Endodermal cell (in vitro differentiated cells): ENCODE data around the gene DYNC1LI2. TPM values are rescaled to one million over a fixed set of nuclear protein-coding genes. Genes with fewer than 3 reads are reported as not detected.

ENCODE experiments used
- DNase-seq: peaks from one replicate; pipeline ENCODE4 v3.0.0-alpha.2; 2017
- H3K27ac ChIP-seq: 2 replicates; pipeline ENCODE4 v1.5.1; 2013; ENCODE audit warnings: mild to moderate bottlenecking, low read depth, low read length, moderate library complexity
- H3K27me3 ChIP-seq: 2 replicates; pipeline ENCODE4 v1.6.1; 2013; ENCODE audit warnings: mild to moderate bottlenecking, low read length, moderate library complexity; ENCODE audit not compliant: insufficient read depth, control insufficient read depth, poor library complexity, severe bottlenecking
- H3K36me3 ChIP-seq: 2 replicates; pipeline ENCODE4 v1.7.0; 2013; ENCODE audit warnings: mild to moderate bottlenecking, low read length, moderate library complexity; ENCODE audit not compliant: control insufficient read depth, insufficient read depth
- H3K4me1 ChIP-seq: one replicate; pipeline ENCODE4 v1.7.0; 2013; ENCODE audit warnings: low read length; ENCODE audit not compliant: control insufficient read depth, insufficient read depth
- H3K4me3 ChIP-seq: 2 replicates; pipeline ENCODE4 v1.5.1; 2013; ENCODE audit warnings: mild to moderate bottlenecking, low read length, moderate library complexity
- H3K9ac ChIP-seq: 2 replicates; pipeline ENCODE4 v1.6.1; 2013; ENCODE audit warnings: mild to moderate bottlenecking, low read length, moderate library complexity; ENCODE audit not compliant: poor library complexity, severe bottlenecking; ENCODE audit errors: extremely low read depth
- H3K9me3 ChIP-seq: 2 replicates; pipeline ENCODE4 v1.6.1; 2013; ENCODE audit warnings: mild to moderate bottlenecking, low read length, moderate library complexity; ENCODE audit not compliant: control insufficient read depth
- H3K27ac Mint-ChIP-seq: 2 replicates; pipeline ENCODE4 v1.8.0; 2020; ENCODE audit warnings: mixed read lengths
- H3K27me3 Mint-ChIP-seq: 2 replicates; pipeline ENCODE4 v1.8.0; 2021; ENCODE audit warnings: mild to moderate bottlenecking, mixed read lengths; ENCODE audit not compliant: insufficient read depth
- H3K36me3 Mint-ChIP-seq: 2 replicates; pipeline ENCODE4 v1.8.0; 2020; ENCODE audit warnings: low read depth, mixed read lengths
- H3K4me1 Mint-ChIP-seq: 2 replicates; pipeline ENCODE4 v1.8.0; 2020; ENCODE audit warnings: mixed read lengths
- H3K4me3 Mint-ChIP-seq: 2 replicates; pipeline ENCODE4 v1.8.0; 2020; ENCODE audit warnings: mild to moderate bottlenecking, moderate library complexity, mixed read lengths
- H3K9me3 Mint-ChIP-seq: 2 replicates; pipeline ENCODE4 v1.8.0; 2020; ENCODE audit warnings: mild to moderate bottlenecking, mixed read lengths
- CTCF ChIP-seq: fragments of 200-600 bp; sonication (generic); conservative IDR thresholded peaks from 2 replicates; pipeline ENCODE4 v1.5.0; 2021; ENCODE audit warnings: antibody characterized with exemption, mild to moderate bottlenecking
- WGBS, 2 experiments: methylation state at CpG; one replicate each; pipeline versions ENCODE4 v1.1.5 to v1.1.7; 2013; ENCODE audit warnings: missing lambda C conversion rate in 2 of 2, mixed read lengths in 1 of 2; ENCODE audit not compliant: insufficient coverage in 1 of 2, insufficient read length in 1 of 2; 5-methylcytosine and 5-hydroxymethylcytosine counted together
- total RNA-seq, 2 donors: library from RNA; stranded (reverse); fragmentation: NEBNext Ultra II Directional in 1 of 2; extraction: Animal tissue kit (Norgen Biotek cat#: 25700) in 1 of 2; gene quantifications; 2 replicates in 1 of 2; 3 replicates in 1 of 2; pipeline ENCODE4 v1.2.1, GENCODE V29; 2021

The DYNC1LI2 gene
- total RNA-seq, 2 donors from 2014 or later, result 89.5 to 95.9 TPM

- no peaks in the 10 kb centered on the region for H3K27me3 Mint-ChIP-seq
- H3K9me3 Mint-ChIP-seq, result no peaks in the 10 kb centered on the region
- Histone ChIP-seq H3K27me3 (no peaks in the 10 kb centered on the region), H3K36me3 (peaks cover 92% of the 10 kb centered on the region), H3K9me3 (no peaks in the 10 kb centered on the region), H3K4me1 (no peaks in the 10 kb centered on the region), H3K4me3 (no peak overlapping the region), H3K9ac (no peak overlapping the region), H3K27ac (peak overlapping the region; percentile 52)
- peak; percentile 90 for TF ChIP-seq CTCF
- peak; percentile 77 for DNase-seq
- H3K4me1 Mint-ChIP-seq, result peaks cover 5% of the 10 kb centered on the region
- WGBS, 2 experiments, result 40% methylated on average over 2 of the region's 2 CpGs; no CpG with 5 or more reads in 1 of the 2 experiments
- H3K4me3 Mint-ChIP-seq, result no peak overlapping the region
- peaks cover 73% of the 10 kb centered on the region for H3K36me3 Mint-ChIP-seq
- H3K27ac Mint-ChIP-seq, result peak overlapping the region; percentile 49
Observed at GRCh38 chr16:66740010-66740409, 11.4 kb downstream of the DYNC1LI2 start.

- no peaks in the 10 kb centered on the region for H3K9me3 ChIP-seq
- Mint-ChIP-seq H3K36me3 (peaks cover 82% of the 10 kb centered on the region), H3K4me3 (no peak overlapping the region)
Observed at GRCh38 chr16:66735891-66736290, 15.5 kb downstream of the DYNC1LI2 start.

GRCh38 chr16:66731101-66731500, 20.3 kb downstream of the DYNC1LI2 start:
- H3K9ac ChIP-seq, result no peak overlapping the region
- H3K4me1 ChIP-seq, result peaks cover 3% of the 10 kb centered on the region
- no peak overlapping the region for H3K4me3 ChIP-seq
- no peak for DNase-seq
- TF ChIP-seq CTCF, result no peak
- H3K9me3 ChIP-seq, result no peaks in the 10 kb centered on the region
- Mint-ChIP-seq H3K27ac (peak overlapping the region; percentile 7), H3K4me1 (peaks cover 8% of the 10 kb centered on the region), H3K9me3 (no peaks in the 10 kb centered on the region), H3K36me3 (peaks cover 82% of the 10 kb centered on the region), H3K27me3 (no peaks in the 10 kb centered on the region), H3K4me3 (no peak overlapping the region)
- peaks cover 88% of the 10 kb centered on the region for H3K36me3 ChIP-seq
- 76 to 80% methylated on average over 5 to 7 of the region's 7 CpGs for WGBS, 2 experiments
- H3K27me3 ChIP-seq, result no peaks in the 10 kb centered on the region
- H3K27ac ChIP-seq, result no peak overlapping the region

More at GRCh38 chr16:66735891-66736290, 15.5 kb downstream of the DYNC1LI2 start:
- peaks cover 5% of the 10 kb centered on the region for H3K4me1 Mint-ChIP-seq
- no peaks in the 10 kb centered on the region for H3K27me3 ChIP-seq
- no peak for DNase-seq
- H3K4me3 ChIP-seq, result no peak overlapping the region
- H3K9me3 Mint-ChIP-seq, result no peaks in the 10 kb centered on the region
- peaks cover 95% of the 10 kb centered on the region for H3K36me3 ChIP-seq
- H3K4me1 ChIP-seq, result no peaks in the 10 kb centered on the region
- H3K9ac ChIP-seq, result no peak overlapping the region
- H3K27ac Mint-ChIP-seq, result no peak overlapping the region
- no peaks in the 10 kb centered on the region for H3K27me3 Mint-ChIP-seq
- 94 to 96% methylated on average over 2 to 4 of the region's 4 CpGs for WGBS, 2 experiments
- no peak for TF ChIP-seq CTCF
- H3K27ac ChIP-seq, result no peak overlapping the region
